ENCODE results near the gene NAGLU. TPM values are rescaled to one million over a fixed set of nuclear protein-coding genes. Genes with fewer than 3 reads are reported as not detected.
A peak's percentile ranks its signal among the peaks of the same experiment; 100 is the strongest.

NAGLU gene
- total and polyA plus RNA-seq, 2 of the 13 experiments (the other 11 are each of a cell fraction or from before 2014, with no cell fraction given): 28.2 to 40.1 TPM

DNA sequence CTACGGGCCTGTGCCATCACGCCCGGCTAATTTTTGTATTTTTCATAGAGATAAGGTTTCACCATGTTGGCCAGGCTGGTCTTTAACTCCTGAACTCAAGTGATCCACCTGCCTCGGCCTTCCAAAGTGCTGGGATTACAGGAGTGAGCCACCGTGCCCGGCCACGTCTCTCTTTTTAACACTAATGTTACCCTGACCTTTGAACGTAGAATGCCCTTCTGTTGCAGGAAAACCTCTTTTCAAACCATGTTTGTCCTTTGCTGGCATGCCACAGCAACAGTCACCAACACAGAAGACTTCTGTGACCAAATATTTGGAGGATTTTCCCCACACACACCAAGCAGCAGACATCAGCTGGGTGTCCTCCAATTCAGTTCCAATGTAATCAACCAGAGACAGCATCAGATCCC, 8.8 kb downstream of the NAGLU start (continued):
- TF ChIP-seq, protein P1, sequence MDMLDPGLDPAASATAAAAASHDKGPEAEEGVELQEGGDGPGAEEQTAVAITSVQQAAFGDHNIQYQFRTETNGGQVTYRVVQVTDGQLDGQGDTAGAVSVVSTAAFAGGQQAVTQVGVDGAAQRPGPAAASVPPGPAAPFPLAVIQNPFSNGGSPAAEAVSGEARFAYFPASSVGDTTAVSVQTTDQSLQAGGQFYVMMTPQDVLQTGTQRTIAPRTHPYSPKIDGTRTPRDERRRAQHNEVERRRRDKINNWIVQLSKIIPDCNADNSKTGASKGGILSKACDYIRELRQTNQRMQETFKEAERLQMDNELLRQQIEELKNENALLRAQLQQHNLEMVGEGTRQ (IDR thresholded peaks at IDR 0.05; ENCODE audit: low read depth, low read length): no peak
- TF ChIP-seq, protein P1 (CRISPR knock-in tag; IDR thresholded peaks at IDR 0.05; ENCODE audit: borderline replicate concordance): no peak
- no peak for TF ChIP-seq ZNF251 (CRISPR knock-in tag; IDR thresholded peaks at IDR 0.05)
- TF ChIP-seq, protein P2, sequence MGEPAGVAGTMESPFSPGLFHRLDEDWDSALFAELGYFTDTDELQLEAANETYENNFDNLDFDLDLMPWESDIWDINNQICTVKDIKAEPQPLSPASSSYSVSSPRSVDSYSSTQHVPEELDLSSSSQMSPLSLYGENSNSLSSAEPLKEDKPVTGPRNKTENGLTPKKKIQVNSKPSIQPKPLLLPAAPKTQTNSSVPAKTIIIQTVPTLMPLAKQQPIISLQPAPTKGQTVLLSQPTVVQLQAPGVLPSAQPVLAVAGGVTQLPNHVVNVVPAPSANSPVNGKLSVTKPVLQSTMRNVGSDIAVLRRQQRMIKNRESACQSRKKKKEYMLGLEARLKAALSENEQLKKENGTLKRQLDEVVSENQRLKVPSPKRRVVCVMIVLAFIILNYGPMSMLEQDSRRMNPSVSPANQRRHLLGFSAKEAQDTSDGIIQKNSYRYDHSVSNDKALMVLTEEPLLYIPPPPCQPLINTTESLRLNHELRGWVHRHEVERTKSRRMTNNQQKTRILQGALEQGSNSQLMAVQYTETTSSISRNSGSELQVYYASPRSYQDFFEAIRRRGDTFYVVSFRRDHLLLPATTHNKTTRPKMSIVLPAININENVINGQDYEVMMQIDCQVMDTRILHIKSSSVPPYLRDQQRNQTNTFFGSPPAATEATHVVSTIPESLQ (CRISPR knock-in tag; conservative IDR thresholded peaks at IDR 0.05): no peak
- no peak for TF ChIP-seq ZNF530 (CRISPR knock-in tag; IDR thresholded peaks at IDR 0.05; ENCODE audit: low read depth)
- TF ChIP-seq ZNF691 (CRISPR knock-in tag; IDR thresholded peaks at IDR 0.05; ENCODE audit: borderline replicate concordance, low read depth): peak; percentile 61; the same call in 1 of the 2 replicates
- TF ChIP-seq HMG20A (CRISPR knock-in tag; IDR thresholded peaks at IDR 0.05; ENCODE audit: borderline replicate concordance): peak; percentile 26; the same call in 1 of the 2 replicates
- no peak for TF ChIP-seq SMAD9 (CRISPR knock-in tag; IDR thresholded peaks at IDR 0.05)
- TF ChIP-seq, protein P3, sequence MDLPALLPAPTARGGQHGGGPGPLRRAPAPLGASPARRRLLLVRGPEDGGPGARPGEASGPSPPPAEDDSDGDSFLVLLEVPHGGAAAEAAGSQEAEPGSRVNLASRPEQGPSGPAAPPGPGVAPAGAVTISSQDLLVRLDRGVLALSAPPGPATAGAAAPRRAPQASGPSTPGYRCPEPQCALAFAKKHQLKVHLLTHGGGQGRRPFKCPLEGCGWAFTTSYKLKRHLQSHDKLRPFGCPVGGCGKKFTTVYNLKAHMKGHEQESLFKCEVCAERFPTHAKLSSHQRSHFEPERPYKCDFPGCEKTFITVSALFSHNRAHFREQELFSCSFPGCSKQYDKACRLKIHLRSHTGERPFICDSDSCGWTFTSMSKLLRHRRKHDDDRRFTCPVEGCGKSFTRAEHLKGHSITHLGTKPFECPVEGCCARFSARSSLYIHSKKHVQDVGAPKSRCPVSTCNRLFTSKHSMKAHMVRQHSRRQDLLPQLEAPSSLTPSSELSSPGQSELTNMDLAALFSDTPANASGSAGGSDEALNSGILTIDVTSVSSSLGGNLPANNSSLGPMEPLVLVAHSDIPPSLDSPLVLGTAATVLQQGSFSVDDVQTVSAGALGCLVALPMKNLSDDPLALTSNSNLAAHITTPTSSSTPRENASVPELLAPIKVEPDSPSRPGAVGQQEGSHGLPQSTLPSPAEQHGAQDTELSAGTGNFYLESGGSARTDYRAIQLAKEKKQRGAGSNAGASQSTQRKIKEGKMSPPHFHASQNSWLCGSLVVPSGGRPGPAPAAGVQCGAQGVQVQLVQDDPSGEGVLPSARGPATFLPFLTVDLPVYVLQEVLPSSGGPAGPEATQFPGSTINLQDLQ (CRISPR knock-in tag; IDR thresholded peaks at IDR 0.05): no peak
- TF ChIP-seq, protein P4, sequence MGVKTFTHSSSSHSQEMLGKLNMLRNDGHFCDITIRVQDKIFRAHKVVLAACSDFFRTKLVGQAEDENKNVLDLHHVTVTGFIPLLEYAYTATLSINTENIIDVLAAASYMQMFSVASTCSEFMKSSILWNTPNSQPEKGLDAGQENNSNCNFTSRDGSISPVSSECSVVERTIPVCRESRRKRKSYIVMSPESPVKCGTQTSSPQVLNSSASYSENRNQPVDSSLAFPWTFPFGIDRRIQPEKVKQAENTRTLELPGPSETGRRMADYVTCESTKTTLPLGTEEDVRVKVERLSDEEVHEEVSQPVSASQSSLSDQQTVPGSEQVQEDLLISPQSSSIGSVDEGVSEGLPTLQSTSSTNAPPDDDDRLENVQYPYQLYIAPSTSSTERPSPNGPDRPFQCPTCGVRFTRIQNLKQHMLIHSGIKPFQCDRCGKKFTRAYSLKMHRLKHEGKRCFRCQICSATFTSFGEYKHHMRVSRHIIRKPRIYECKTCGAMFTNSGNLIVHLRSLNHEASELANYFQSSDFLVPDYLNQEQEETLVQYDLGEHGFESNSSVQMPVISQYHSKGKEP (CRISPR knock-in tag; IDR thresholded peaks at IDR 0.05): 0 out of 2 replicates have a peak, but pooled peaks have one; percentile 28
- TF ChIP-seq KDM4B (CRISPR knock-in tag; IDR thresholded peaks at IDR 0.05): no peak
- no peak for TF ChIP-seq MLX (CRISPR knock-in tag; IDR thresholded peaks at IDR 0.05)
- no peak for TF ChIP-seq RAD51 (IDR thresholded peaks at IDR 0.05; ENCODE audit: borderline replicate concordance)
- no peak for TF ChIP-seq ZNF230 (CRISPR knock-in tag; IDR thresholded peaks at IDR 0.05)
- TF ChIP-seq ZNF816 (CRISPR knock-in tag; IDR thresholded peaks at IDR 0.05; ENCODE audit: borderline replicate concordance): no peak
- no peak for TF ChIP-seq ZNF468 (CRISPR knock-in tag; IDR thresholded peaks at IDR 0.05)
- TF ChIP-seq ZNF782 (CRISPR knock-in tag; IDR thresholded peaks at IDR 0.05; ENCODE audit: borderline replicate concordance): 0 out of 2 replicates have a peak, but pooled peaks have one; percentile 24
- TF ChIP-seq ARNTL (CRISPR knock-in tag; IDR thresholded peaks at IDR 0.05): no peak
- no peak for TF ChIP-seq AHR (CRISPR knock-in tag; IDR thresholded peaks at IDR 0.05)
- no peak for TF ChIP-seq PTBP1 (IDR thresholded peaks at IDR 0.05; ENCODE audit: low read depth, low read length, poor library complexity, severe bottlenecking)

Data from HepG2 (cell line).